ENCODE data around the gene MRPL9.

The MRPL9 gene

GRCh38 chr1:151733126-151733525 is 30.2 kb downstream of the MRPL9 start:
- DNase-seq (ENCODE audit: low read depth), result no peak

GRCh38 chr1:151729966-151730291 is 33.4 kb downstream of the MRPL9 start:
- DNase-seq (ENCODE audit: low read depth), result no peak

GRCh38 chr1:151729157-151729965 is 33.9 kb downstream of the MRPL9 start:
- no peak for DNase-seq (ENCODE audit: low read depth)

GRCh38 chr1:151728151-151729054 is 34.9 kb downstream of the MRPL9 start:
- DNase-seq (ENCODE audit: low read depth), result no peak

- no peak for DNase-seq (ENCODE audit: low read depth)
Observed at GRCh38 chr1:151723726-151724370, 39.4 kb downstream of the MRPL9 start.

GRCh38 chr1:151721788-151722510 is 41.3 kb downstream of the MRPL9 start:
- DNase-seq (ENCODE audit: low read depth), result no peak

GRCh38 chr1:151720974-151721787 is 42.1 kb downstream of the MRPL9 start, which contains the start of gene RIIAD1:
TSS of gene RIIAD1 (plus strand) at chr1:151721522. CDS start at chr1:151721537, 15 bp downstream.
- DNase-seq (ENCODE audit: low read depth), result peak; percentile 25

GRCh38 chr1:151720554-151720953 is 42.7 kb downstream of the MRPL9 start:
- DNase-seq (ENCODE audit: low read depth), result no peak

GRCh38 chr1:151720125-151720524 is 43.2 kb downstream of the MRPL9 start:
- no peak for DNase-seq (ENCODE audit: low read depth)

- DNase-seq (ENCODE audit: low read depth), result no peak
Observed at GRCh38 chr1:151718666-151719065, 44.6 kb downstream of the MRPL9 start.

GRCh38 chr1:151718011-151718431 is 45.3 kb downstream of the MRPL9 start:
- no peak for DNase-seq (ENCODE audit: low read depth)

- DNase-seq (ENCODE audit: low read depth), result no peak
Observed at GRCh38 chr1:151716771-151717631, 46.3 kb downstream of the MRPL9 start, which contains the start of gene CELF3. TSS of gene CELF3 (minus strand) at chr1:151716803. CDS start at chr1:151716020, 783 bp downstream.

- DNase-seq (ENCODE audit: low read depth), result no peak
Observed at GRCh38 chr1:151716405-151716762, 46.9 kb downstream of the MRPL9 start.

- DNase-seq (ENCODE audit: low read depth), result no peak
Observed at GRCh38 chr1:151715726-151716404, 47.4 kb downstream of the MRPL9 start.

- no peak for DNase-seq (ENCODE audit: low read depth)
Observed at GRCh38 chr1:151714820-151715725, 48.2 kb downstream of the MRPL9 start.

GRCh38 chr1:151713874-151714273 is 49.4 kb downstream of the MRPL9 start:
- DNase-seq (ENCODE audit: low read depth), result no peak

- no peak for DNase-seq (ENCODE audit: low read depth)
Observed at GRCh38 chr1:151713044-151713443, 50.3 kb downstream of the MRPL9 start.

GRCh38 chr1:151711951-151712350 is 51.3 kb downstream of the MRPL9 start:
- DNase-seq (ENCODE audit: low read depth), result no peak
